ENCODE data around the gene MYO1B.

Gene MYO1B

DNA sequence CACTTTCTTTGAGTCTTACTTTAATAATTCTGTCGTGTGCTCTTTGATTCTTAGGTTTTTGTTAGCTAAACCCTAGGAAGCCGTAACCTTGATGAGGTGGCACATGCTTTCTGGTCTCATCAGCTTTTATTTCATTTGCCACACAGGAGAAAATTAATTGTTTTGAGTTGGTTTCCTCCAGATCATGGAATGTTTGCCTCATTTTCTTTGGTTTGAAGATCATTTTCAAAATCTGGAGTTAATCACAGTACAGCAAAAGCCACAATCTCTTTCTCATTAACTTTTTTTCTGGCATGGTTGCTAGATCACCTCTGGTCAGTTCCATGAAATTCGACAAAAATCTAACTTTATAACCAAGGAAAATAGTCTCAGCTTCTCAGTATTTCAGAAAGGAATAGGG, 182.9 kb downstream of the MYO1B start:
- Histone ChIP-seq H3F3A (ENCODE audit: insufficient read depth) (no peaks in the 10 kb centered on the region), H3K4me3 (ENCODE audit: insufficient read depth, low read length, poor library complexity, severe bottlenecking) (no peak overlapping the region)
- no peak for TF ChIP-seq EZH2phosphoT487 (conservative IDR thresholded peaks at IDR 0.05; ENCODE audit: low read length)
- TF ChIP-seq, protein P1, sequence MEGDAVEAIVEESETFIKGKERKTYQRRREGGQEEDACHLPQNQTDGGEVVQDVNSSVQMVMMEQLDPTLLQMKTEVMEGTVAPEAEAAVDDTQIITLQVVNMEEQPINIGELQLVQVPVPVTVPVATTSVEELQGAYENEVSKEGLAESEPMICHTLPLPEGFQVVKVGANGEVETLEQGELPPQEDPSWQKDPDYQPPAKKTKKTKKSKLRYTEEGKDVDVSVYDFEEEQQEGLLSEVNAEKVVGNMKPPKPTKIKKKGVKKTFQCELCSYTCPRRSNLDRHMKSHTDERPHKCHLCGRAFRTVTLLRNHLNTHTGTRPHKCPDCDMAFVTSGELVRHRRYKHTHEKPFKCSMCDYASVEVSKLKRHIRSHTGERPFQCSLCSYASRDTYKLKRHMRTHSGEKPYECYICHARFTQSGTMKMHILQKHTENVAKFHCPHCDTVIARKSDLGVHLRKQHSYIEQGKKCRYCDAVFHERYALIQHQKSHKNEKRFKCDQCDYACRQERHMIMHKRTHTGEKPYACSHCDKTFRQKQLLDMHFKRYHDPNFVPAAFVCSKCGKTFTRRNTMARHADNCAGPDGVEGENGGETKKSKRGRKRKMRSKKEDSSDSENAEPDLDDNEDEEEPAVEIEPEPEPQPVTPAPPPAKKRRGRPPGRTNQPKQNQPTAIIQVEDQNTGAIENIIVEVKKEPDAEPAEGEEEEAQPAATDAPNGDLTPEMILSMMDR (IDR thresholded peaks at IDR 0.05; ENCODE audit: insufficient read depth, low read length, poor library complexity, severe bottlenecking), result no peak

DNA sequence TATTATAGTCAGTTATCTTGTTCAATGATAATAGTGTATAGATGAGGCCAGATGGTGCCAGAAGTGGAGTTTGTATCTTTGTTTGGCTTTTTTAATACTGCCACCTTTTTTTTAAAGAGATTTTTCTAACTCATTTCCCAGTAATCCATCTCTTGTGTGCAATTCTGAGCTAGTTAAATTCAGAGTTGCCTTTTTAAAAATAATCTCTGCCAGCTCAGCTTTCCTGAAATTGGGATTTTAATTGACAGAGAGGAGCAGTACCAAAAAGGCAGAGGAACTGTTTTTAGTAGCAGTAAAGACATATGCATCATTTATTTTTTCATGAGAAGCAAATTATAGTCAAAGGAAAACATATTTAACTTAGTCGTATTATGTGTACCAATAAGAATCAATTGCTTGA, 185.3 kb downstream of the MYO1B start:
- H3K9me3 ChIP-seq (ENCODE audit: insufficient read depth, low read length), result no peaks in the 10 kb centered on the region
- H3K9me2 ChIP-seq (replicated peaks; ENCODE audit: insufficient read depth, low read length), result no peaks in the 10 kb centered on the region
- H2AFZ ChIP-seq (ENCODE audit: low read depth, low read length, severe bottlenecking), result no peak overlapping the region
- H3K4me2 ChIP-seq (ENCODE audit: low read depth, low read length, poor library complexity, severe bottlenecking), result no peak overlapping the region
- no peaks in the 10 kb centered on the region for H4K20me1 ChIP-seq (ENCODE audit: low read depth, low read length)
- no peak overlapping the region for H3K4me3 ChIP-seq (ENCODE audit: insufficient read depth, low read length, poor library complexity, severe bottlenecking)
- H3K36me3 ChIP-seq (ENCODE audit: low read length), result no peaks in the 10 kb centered on the region
- no peaks in the 10 kb centered on the region for H3F3A ChIP-seq (ENCODE audit: insufficient read depth)
- H3K79me2 ChIP-seq (ENCODE audit: insufficient read depth, low read length), result no peaks in the 10 kb centered on the region
- no peak overlapping the region for H3K9ac ChIP-seq (ENCODE audit: low read length)
- no peak overlapping the region for H3K27ac ChIP-seq (ENCODE audit: low read depth, low read length)
- H3K27me3 ChIP-seq (ENCODE audit: low read length), result 0 out of 2 replicates have a peak, but pooled peaks cover 3% of the 10 kb centered on the region
- TF ChIP-seq, protein P1 (IDR thresholded peaks at IDR 0.05; ENCODE audit: insufficient read depth, low read length, poor library complexity, severe bottlenecking), result no peak
- TF ChIP-seq EZH2phosphoT487 (conservative IDR thresholded peaks at IDR 0.05; ENCODE audit: low read length), result no peak

More for the DNA sequence above, 182.9 kb downstream of the MYO1B start:
- H3K9ac ChIP-seq (ENCODE audit: low read length), result no peak overlapping the region
- H3K9me2 ChIP-seq (replicated peaks; ENCODE audit: insufficient read depth, low read length), result no peaks in the 10 kb centered on the region
- no peaks in the 10 kb centered on the region for H3K36me3 ChIP-seq (ENCODE audit: low read length)
- no peak overlapping the region for H3K27ac ChIP-seq (ENCODE audit: low read depth, low read length)
- no peaks in the 10 kb centered on the region for H3K79me2 ChIP-seq (ENCODE audit: insufficient read depth, low read length)
- H2AFZ ChIP-seq (ENCODE audit: low read depth, low read length, severe bottlenecking), result no peak overlapping the region
- no peak overlapping the region for H3K4me2 ChIP-seq (ENCODE audit: low read depth, low read length, poor library complexity, severe bottlenecking)
- no peaks in the 10 kb centered on the region for H4K20me1 ChIP-seq (ENCODE audit: low read depth, low read length)
- no peaks in the 10 kb centered on the region for H3K27me3 ChIP-seq (ENCODE audit: low read length)
- H3K9me3 ChIP-seq (ENCODE audit: insufficient read depth, low read length), result no peaks in the 10 kb centered on the region

DNA sequence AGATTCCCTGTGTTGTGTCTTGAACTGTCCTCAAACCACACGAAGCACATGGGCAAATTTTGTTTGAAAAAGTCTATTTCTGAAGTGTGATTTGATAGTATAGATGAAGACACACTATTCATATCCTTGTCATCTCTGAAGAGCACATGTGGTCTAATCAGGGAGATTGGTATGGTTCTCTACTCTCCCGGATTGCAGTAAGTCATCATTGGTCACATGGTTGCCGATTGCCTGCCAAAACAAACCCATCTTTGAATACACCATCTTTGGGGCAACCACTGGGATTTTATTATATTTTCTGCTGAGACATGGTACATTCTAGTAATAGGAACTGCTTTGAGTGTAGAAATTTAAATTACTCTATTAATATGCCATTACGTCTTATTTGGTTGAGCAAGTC, 186.9 kb downstream of the MYO1B start:
- H3F3A ChIP-seq (ENCODE audit: insufficient read depth), result no peaks in the 10 kb centered on the region
- H3K4me2 ChIP-seq (ENCODE audit: low read depth, low read length, poor library complexity, severe bottlenecking), result no peak overlapping the region
- H3K9ac ChIP-seq (ENCODE audit: low read length), result no peak overlapping the region
- no peaks in the 10 kb centered on the region for H4K20me1 ChIP-seq (ENCODE audit: low read depth, low read length)
- no peak overlapping the region for H3K27ac ChIP-seq (ENCODE audit: low read depth, low read length)
- H3K79me2 ChIP-seq (ENCODE audit: insufficient read depth, low read length), result no peaks in the 10 kb centered on the region
- no peaks in the 10 kb centered on the region for H3K36me3 ChIP-seq (ENCODE audit: low read length)
- no peaks in the 10 kb centered on the region for H3K9me2 ChIP-seq (replicated peaks; ENCODE audit: insufficient read depth, low read length)
- H3K9me3 ChIP-seq (ENCODE audit: insufficient read depth, low read length), result no peaks in the 10 kb centered on the region
- H3K4me3 ChIP-seq (ENCODE audit: insufficient read depth, low read length, poor library complexity, severe bottlenecking), result no peak overlapping the region
- H2AFZ ChIP-seq (ENCODE audit: low read depth, low read length, severe bottlenecking), result no peak overlapping the region
- H3K27me3 ChIP-seq (ENCODE audit: low read length), result 0 out of 2 replicates have a peak, but pooled peaks cover 3% of the 10 kb centered on the region
- no peak for TF ChIP-seq EZH2phosphoT487 (conservative IDR thresholded peaks at IDR 0.05; ENCODE audit: low read length)
- TF ChIP-seq, protein P1 (IDR thresholded peaks at IDR 0.05; ENCODE audit: insufficient read depth, low read length, poor library complexity, severe bottlenecking), result no peak

Data from SU-DHL-6 (cell line).